Fibroblast of skin of left biceps (primary cell): ENCODE measurements around the gene POLK.
"Not testable (repeated sequence)": the region's sequence is repeated elsewhere in the genome, so short reads cannot be mapped to it uniquely, and the experiment has no call there.

Experiments used
- DNase-seq, 2 experiments: peaks; one replicate each; pipeline ENCODE4 v3.0.0-alpha.2; 2013; ENCODE audit warnings: low read depth in 2 of 2

The POLK gene

DNA sequence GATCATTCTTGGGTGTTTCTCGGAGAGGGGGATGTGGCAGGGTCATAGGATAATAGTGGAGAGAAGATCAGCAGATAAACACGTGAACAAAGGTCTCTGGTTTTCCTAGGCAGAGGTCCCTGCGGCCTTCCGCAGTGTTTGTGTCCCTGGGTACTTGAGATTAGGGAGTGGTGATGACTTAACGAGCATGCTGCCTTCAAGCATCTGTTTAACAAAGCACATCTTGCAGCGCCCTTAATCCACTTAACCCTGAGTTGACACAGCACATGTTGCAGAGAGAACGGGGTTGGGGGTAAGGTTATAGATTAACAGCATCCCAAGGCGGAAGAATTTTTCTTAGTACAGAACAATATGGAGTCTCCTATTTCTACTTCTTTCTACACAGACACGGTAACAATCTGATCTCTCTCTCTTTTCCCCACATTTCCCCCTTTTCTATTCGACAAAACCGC lies 99.2 kb downstream of the POLK start:
- not testable (repeated sequence) for DNase-seq

DNA sequence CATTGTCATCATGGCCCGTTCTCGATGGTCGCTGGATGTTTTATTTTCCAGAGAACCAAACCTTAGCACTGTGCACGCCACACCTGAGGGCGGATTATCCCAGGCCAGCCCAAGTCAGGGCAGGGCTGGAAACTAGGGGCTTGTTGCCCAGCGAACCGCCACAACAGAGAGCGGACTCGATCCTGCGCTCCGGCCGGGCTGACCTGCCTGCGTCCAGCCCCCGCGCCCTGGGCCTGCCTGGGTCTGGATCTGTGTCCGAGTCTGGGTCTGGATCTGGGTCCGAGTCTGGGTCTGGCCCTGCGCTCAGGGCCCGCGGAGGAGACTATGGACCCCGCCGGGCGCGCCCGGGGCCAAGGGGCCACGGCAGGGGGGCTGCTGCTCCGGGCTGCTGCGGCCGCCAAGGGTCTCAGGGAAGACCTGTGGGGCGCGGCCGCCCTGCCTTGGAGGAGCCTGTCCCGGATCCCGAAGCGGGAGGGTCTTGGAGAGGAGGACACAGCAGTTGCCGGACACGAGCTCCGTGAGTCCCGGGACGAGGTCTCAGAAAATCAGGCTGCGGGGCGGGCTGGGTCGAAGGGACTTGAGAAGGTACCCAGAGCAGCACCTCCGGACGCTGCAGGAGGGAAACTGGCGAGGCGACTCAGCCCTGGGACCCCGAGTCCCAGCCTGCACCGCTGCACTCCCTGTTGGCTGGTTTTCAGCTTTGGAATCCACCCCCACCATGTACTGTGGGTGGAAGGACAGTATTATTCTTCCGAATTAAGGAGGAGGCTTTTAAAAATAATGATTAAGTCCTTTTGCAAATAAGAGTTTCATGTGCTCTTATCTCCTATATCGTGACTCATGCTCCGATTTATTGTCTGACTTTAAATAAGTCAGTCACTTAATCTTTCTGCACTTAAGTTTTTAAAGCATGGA lies 99.9 kb downstream of the POLK start, which contains the start of gene ANKDD1B:
ANKDD1B (plus strand) TSS at position 143 of the 915 bp plus-strand sequence; CDS start at position 325, 182 bp downstream.
- DNase-seq: no peak

DNA sequence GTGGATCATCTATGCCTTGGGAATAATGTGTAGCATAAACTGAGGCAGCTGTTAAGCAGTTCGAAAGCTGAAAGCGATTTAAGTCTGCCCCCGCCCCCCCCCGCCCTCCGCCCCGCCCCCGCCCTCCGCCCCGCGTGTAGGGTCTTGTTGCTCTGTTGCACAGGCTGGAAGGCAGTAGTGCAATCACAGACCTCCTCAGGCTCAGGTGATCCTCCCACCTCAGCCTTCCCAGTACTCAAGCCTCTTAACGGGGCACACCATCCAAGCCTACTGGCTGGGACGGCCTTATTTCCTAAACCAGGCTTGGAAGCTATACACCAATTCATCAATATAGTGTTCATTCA lies 100.5 kb downstream of the POLK start:
- no peak for DNase-seq

DNA sequence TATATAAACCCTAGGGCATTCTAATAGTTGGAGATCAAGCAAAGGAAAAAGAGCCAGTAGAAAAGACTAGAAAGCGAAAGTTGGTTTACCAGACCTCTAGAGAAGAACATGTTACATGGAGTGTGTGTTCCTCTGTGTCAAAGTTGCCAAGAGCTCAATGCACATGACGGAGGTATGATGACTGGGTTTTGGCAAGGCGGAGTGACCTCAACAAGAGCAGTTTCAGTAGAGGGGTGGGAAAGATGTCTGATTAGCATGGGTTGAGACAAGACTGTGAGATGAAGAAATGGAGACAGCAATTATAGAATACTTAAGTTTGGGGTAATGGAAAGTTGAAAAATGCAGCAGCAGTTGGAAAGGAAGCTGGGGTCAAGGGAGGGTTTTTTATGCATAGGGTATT lies 101.2 kb downstream of the POLK start:
- DNase-seq: no peak

DNA sequence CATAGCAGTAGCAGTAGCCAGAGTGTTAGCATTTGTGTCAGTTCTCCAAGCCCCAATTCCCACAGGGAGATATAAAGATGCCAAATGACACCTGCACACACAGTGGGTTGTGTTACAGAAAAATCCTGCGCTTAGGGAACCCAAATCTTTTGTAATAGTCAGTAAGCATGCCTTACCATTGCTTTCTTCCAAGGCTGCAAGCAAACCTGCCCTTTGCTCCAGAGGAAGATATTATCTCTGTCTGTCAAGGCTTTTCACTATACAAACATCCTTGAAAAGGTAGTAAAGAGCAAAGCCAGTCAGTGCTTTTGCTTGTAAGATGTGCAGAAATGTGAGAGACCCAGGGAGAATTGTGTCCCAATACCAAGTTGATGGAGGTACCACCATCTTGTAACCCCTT lies 102.5 kb downstream of the POLK start:
- no peak for DNase-seq

DNA sequence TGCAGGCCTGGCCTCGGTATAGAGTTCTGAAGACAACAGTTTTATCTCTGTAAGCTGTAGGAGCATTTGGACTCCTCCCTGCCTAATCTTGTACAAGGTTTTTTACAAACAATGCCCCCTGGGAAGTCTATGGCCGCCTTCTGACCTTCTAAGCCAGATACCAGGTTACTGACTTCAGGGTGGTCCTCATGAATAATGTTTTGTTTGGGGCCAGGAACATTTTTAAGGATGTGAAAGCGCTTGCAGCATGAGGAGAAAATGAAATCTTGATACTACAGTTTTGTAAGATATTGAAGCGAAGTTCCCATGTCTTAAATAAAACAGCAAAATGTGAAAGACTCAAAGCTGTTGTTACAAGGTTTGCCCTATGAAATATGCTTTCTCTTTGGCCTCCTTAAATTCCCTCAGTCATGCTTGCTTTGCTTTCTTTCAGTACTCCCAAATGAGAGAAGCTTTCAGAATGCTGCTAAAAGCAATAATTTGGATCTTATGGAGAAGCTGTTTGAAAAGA lies 104.7 kb downstream of the POLK start:
- no peak for DNase-seq

DNA sequence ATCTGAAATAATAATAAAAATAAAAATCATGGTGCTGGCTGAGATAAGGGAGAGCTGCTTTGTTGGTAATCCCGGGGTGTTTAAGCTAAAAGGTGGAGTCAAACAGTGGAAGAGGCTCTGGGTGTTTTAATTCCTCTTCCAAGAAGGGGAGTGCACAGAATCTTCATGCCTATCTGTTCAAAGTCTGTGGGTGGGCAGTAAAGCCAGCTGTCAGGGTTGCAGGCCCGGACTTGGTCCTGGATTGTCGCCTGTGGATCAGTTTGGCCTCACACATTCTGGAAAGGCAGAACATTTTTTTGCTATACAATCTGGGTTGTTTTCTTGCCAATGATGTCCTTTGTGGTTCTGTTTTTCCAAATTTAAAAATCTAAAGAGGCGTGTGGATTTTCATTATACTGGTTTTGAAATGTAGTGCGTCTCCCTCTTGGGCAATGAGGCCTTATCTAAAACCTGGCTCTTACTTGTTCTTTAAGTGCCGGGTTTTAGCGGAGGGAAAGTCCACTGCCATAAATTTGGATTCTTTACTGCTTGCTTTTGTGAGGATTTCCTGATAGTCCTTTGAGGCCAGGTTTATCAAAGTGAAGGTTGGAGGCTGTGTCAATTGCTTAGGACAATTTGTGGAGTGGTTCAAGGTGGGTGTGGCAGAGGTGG lies 105.4 kb downstream of the POLK start:
- no peak for DNase-seq

DNA sequence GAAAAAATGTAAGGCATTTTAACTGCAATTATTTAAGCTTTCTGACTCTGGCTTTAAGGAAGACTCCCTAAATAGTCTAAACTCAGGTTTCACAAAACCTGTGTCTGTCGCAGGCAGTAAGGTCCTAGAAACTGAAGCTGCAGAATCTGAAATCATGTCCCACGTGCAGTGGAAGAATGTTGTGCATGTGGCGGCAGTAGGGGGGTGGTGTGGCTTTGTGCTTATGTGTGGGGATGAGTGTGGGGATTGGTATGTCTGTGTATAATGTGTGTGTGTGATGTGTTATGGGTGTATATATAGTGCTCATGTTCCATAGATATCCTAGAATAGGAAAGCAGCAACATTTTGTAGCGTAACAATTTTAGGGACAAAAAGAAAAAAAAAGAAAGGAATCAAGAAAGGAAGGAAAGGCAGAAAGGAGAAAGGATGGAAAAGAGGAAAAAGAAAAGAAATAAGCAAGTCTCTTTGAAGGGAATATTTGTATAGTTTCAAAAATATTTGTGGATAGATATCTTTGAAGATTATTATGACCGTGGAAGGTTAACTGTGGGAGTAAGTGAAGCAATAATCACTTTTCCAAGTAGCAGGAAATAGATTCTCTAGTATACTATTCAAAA lies 106.2 kb downstream of the POLK start:
- DNase-seq: peak; percentile 43 to 52

DNA sequence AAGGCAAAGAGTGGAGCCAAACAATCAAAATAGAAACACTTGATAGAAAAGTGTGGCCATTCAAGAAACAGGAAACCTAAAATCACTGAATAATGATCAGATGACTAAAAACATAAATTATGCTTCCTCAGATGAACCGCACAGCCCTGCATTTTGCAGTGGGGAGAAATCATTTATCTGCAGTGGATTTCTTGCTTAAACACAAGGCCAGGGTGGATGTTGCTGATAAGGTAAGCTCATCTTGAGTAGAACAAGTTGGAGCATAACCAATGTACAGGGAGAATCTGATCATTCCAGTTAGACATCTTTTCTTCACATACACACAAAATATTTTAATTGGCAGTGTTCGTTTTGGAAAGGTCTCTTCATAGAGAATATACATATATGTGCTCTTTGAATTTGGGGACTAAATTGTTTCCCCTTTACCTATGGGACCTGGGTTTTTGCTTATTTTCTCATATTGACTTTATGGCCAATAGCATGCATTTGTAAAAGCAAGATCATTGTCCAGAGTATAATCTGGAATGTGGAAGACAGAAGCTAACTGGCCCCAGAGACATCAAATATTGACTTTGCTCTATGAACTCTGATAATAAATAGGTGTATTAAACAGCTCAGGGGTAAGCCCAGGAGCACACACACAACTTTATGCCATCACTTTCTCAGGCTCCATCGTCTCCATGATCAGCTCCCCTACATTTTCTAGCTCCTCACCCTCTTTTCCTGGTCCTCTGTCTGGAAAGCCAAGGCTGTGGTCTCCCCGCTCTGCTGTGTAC lies 108.7 kb downstream of the POLK start:
- DNase-seq: no peak

DNA sequence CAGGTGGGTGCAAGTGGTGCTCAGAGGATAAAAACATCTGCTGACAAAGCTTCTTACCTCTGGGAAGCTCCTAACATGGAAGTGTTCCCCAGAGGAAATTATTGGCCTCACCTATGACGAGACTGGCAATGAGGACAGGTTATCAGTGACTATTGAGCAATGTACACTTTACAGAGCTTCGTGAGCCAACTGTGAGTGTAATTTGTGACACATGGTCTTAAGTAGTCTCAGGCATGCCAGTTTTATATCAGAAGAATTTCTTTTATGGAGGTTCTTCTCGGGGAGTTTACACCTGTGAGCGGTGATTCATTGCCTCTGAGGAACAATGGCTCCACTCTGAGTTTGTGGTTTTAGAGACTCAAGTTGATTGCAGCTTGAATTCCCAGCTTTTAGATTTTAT lies 110.9 kb downstream of the POLK start:
- no peak for DNase-seq

DNA sequence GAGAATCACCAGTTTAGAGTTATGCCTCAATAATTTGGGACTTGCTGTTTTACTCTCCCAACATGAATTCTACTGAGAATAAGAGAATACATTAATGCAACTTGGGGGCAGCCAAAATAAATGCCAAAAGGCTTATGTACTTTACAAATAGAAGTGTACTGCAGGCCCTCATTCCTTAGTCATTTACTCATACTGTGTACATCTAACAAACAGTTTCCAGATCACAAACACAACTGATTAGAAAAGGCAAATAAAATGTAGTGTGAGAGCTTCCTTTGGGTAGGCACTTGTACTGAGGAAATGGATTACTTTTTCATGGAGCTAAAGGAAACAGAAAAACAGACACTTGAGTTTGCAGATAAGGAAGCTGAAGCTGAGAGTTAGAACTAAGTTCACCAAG lies 112.2 kb downstream of the POLK start:
- DNase-seq: no peak

DNA sequence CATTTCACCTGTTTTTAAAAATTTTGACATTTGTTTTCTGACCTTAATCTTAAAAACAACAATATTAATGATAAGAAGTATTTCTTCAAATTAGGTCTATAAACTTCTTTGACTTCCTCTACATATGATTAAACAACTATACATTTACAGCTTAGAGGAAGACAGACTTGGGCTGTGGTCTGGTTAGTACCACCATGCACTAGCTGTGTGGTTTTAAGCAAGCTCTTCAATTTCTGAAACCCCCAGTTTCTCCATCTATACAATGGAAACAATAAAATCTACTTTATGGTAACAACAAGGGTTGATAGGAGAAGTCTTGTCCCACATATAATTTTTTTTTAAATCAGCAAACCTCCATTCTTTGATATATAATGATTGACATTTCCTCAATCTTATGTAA lies 115.3 kb downstream of the POLK start:
- DNase-seq: no peak

DNA sequence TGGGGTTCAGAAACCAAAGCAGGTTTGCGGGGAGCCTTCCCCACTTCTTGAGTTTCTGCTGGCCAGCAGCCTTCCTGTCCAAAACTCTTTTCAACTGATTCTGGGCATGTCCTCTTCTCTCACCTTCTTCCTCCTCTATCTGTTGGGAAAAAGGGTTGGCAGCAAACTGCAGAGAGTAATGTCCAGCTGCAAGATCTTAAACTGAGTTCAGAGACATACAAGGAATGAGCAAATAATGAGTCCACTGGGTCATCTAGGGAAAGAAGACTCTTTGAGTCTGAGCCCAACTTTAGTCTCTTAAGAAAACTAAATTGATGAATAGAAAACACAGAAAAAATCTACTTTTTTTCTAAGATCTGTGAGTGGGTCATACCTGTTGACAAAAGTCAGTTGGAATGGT lies 116.1 kb downstream of the POLK start:
- no peak for DNase-seq

DNA sequence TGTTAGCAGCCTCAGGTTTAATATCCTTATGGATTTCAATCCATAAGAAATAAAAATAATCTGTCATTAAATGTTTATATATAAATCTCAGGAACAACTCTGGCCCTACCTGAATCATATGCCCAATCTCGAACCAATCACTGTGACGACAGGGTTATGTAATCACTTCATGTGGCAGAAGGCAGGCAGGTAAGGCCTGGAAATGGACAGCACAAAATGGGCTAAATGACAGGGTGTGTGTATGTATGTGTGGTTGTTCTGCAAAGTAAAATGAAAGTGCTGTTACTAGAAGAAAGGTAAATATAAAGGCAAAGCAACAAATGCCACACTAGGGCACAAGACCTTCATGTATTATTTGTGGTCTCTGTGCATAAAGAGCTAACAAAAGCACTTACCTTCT lies 119.2 kb downstream of the POLK start:
- DNase-seq: no peak

DNA sequence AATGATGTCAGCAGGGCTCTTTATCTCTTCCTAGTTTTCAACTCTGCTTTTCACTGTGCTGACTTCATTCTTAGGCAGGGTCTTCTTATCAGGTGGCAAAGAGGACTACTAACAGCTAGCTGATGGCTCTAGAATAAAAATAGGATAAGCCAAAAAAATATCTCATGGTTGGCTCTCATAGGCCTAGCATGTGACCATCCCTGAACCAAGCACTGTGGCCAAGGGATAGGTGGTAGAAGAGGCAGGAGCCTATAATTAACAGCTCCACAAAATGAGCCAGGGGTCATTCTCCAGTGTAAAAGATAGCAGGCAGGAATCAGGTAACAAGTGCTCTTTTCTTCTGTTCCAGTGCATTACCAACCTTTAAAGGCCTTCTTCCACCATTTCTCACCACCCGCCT lies 120.6 kb downstream of the POLK start:
- no peak for DNase-seq

DNA sequence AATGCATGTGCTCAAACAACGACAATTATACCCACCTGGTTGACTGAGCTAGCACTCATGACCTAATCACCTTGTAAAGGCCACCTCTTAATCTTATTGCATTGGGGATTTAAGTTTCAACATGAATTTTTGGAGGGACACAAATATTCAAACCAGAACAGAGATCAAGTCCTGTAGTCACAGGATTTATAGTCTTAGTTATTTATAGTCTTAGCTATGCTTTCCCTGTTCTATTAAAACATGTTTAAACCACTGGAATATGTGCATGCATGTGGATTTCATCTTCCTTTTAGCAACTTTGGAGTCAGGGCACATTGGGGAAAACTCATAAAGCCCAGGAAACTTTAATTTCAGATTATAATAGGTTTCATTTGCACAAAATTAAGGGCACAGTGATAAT lies 126.3 kb downstream of the POLK start:
- no peak for DNase-seq

DNA sequence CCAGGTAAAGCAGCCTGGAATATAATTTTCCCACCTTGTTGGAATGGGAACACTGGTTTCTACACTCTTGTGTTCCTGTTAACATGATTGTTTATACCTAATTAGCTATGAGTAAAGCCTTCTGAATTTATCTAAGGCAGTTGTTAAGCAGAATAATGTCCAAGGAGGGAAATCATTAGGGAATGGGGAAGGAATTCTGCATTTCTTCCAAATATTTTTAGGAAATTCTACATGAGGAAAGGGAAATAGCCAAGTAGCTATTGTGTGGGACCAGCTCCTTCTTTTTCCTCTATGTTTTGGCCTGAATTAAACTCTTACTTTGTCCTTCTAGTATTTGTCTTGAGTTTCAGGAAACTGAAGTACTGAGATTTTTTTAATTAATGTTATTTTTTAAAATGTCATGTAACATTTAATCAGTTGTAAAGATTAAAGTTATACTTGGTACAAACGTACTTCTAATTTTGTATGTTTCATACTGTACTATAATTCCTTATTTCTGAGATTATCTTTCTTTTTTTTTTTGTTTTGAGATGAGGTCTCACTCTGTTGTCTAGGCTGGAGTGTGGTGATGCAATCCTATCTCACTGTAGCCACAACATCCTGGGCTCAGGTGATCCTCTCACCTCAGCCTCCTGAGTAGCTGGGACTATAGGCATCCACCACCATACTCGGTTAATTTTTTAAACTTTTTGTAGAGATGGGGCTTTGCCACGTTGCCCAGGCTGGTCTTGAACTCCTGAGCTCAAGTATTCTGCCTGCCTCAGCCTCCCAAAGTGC lies 128.0 kb downstream of the POLK start:
- DNase-seq: no peak

DNA sequence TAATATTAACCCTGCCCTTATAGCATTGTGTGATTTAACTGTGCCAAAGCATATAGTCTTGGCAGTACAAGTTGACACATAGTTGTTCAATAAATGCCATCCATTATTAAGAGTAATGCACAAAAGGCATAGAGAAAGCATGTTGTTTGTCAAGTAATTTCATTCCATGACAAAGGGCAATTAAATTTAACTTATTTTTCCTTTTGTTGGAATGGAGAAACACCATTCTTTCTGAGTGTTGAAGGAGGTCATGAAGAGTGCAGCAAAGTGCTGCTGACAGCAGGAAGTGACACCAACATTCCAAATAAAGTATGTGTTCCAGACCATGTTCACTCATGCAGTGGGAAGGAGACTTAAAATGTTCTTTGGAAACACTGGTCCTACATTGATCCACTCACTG lies 128.7 kb downstream of the POLK start:
- peak; percentile 78 to 84 for DNase-seq

DNA sequence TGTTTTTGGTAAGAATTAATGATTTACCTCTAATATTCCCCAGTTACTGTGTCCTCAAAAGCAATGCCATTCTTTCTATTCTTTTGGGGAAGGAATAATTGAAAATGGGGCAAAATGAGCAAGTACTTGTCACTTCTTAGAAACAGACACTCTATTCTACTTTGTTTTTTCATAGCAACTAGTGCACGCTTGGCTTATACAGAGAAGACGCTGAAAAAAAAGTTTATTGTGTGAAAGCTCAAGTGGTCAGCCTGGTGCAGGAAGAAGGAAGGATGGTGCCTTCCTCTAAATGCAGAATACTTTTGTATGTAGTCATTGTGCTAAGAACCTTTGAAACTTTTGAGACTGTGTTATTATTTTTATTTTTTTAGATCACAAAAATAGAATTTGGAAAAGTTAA lies 129.1 kb downstream of the POLK start:
- DNase-seq: no peak

DNA sequence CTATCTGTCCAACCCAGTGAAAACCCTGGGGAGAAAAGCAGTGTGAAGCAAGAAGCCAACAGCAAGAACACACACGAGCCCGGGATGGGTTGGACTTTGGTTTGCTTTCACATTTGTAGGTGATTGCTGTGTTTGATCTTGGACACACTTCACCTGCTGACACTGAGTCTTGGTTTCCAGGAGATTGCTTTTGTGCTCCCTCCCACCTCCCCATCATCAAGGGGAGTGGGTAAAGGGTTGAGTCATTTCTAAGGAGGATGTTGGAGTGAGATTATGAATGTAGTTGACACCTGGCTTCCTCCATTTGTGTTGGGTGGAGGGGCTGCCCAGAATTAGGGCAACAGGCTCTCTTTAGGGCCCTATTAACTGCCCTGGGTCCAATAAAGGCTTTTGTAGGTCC lies 137.0 kb downstream of the POLK start:
- DNase-seq: no peak
